GM10248 (cell line): ENCODE data around the gene TPM2.

Experiments
- CTCF ChIA-PET: fragments of 300-600 bp; sonication (Branson Sonifier 250); formaldehyde crosslinking; extraction: SDS; loops from one replicate; lab custom pipeline; 2021; ENCODE audit warnings: antibody characterized with exemption; lab: Yijun Ruan, JAX
- POLR2A ChIA-PET: fragments of 350-650 bp; sonication (Branson Sonifier 250); formaldehyde crosslinking; extraction: SDS; loops from one replicate; lab custom pipeline; 2020; ENCODE audit warnings: antibody characterized with exemption; lab: Yijun Ruan, JAX
- DNase-seq: peaks from one replicate; pipeline ENCODE4 v3.0.0; 2012; ENCODE audit errors: extremely low spot score
- CTCF ChIP-seq: IDR thresholded peaks from 2 replicates; pipeline ENCODE4 v1.5.1; 2012; ENCODE audit warnings: mild to moderate bottlenecking, low read depth; ENCODE audit errors: extremely low read depth, missing control alignments, control extremely low read depth

The TPM2 gene

GRCh38 chr9:35723426-35723825 is 33.7 kb upstream of the TPM2 start:
- no peak for TF ChIP-seq CTCF
- DNase-seq, result no peak
- CTCF ChIA-PET, result interaction anchor here (1.5 to 11.0 kb wide), 2 partner anchors 23 to 27 kb away, joined by 3 to 130 read pairs; no protein-coding TSS in a partner anchor
- POLR2A ChIA-PET, result interaction anchor here (0.7 kb wide), 1 partner anchor 30 kb away, joined by 3 read pairs; no protein-coding TSS in a partner anchor

- DNase-seq, result no peak
- ChIA-PET CTCF (interaction anchor here (8.5 to 19.1 kb wide), 2 partner anchors 10 to 23 kb away, joined by 72 to 224 read pairs; partner anchors contain the start of genes CREB3 and TLN1), POLR2A (no interaction called here)
- TF ChIP-seq CTCF, result no peak
Observed at GRCh38 chr9:35719546-35719945, 29.8 kb upstream of the TPM2 start.

GRCh38 chr9:35718721-35719511 is 29.2 kb upstream of the TPM2 start:
- no peak for TF ChIP-seq CTCF
- CTCF ChIA-PET, result interaction anchor here (8.5 to 19.1 kb wide), 2 partner anchors 11 to 23 kb away, joined by 72 to 224 read pairs; partner anchors contain the start of genes CREB3 and TLN1
- no peak for DNase-seq
- POLR2A ChIA-PET, result no interaction called here

- ChIA-PET POLR2A (no interaction called here), CTCF (interaction anchor here (1.0 to 19.1 kb wide), 6 partner anchors 12 to 113 kb away, joined by 3 to 224 read pairs (median 4); partner anchors contain the start of genes CREB3 and TLN1)
- TF ChIP-seq CTCF, result no peak
- no peak for DNase-seq
Observed at GRCh38 chr9:35717132-35717870, 27.6 kb upstream of the TPM2 start.

GRCh38 chr9:35716230-35716629 is 26.5 kb upstream of the TPM2 start:
- POLR2A ChIA-PET, result no interaction called here
- DNase-seq, result no peak
- CTCF ChIA-PET, result interaction anchor here (1.0 to 19.1 kb wide), 5 partner anchors 11 to 112 kb away, joined by 3 to 224 read pairs (median 5); partner anchors contain the start of genes CREB3 and TLN1
- no peak for TF ChIP-seq CTCF
